ENCODE measurements around the gene ITGB3BP.

ITGB3BP gene

DNA sequence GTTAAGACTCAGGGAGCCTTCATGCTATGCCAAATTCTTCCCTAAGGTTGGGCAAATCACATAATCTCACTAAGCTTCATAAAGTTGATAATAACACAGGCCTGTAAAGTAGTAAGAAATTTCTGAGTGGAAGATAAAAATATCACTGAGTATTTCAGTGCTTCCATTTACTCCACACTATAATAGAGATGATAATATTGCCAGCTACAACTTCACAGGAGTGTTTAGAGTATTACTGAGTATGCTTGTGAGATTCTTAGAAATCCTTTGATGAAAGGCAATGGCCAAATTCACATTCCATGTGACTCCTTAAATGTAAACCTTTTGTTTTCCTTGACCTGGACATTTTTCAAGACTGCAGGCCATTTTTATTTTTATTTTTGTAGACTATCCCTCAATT, 10.4 kb downstream of the ITGB3BP start:
- Histone ChIP-seq H3K79me1 (replicated peaks; ENCODE audit: low read length, poor library complexity, severe bottlenecking) (peaks cover 2% of the 10 kb centered on the region), H3K9me3 (ENCODE audit: control insufficient read depth, low read length) (peaks cover 10% of the 10 kb centered on the region), H2BK15ac (ENCODE audit: low read depth, poor library complexity, severe bottlenecking) (no peak overlapping the region), H2AK5ac (ENCODE audit: low read length, severe bottlenecking) (no peak overlapping the region), H4K91ac (ENCODE audit: low read length) (no peak overlapping the region), H3K9ac (ENCODE audit: low read length) (no peak overlapping the region), H2BK12ac (ENCODE audit: low read length in 2 of 2) (no peak overlapping the region), H3K4me1 (ENCODE audit: control insufficient read depth, insufficient read depth, low read depth, low read length) (no peaks in the 10 kb centered on the region), H3K4me3 (ENCODE audit: insufficient read depth in 1 of 2, low read depth in 1 of 2, low read length in 2 of 2) (no peak overlapping the region), H3K27me3 (ENCODE audit: control insufficient read depth in 1 of 2, insufficient read depth in 1 of 2, low read length in 2 of 2) (no peaks in the 10 kb centered on the region), H2BK5ac (ENCODE audit: low read depth, low read length, poor library complexity, severe bottlenecking) (no peak overlapping the region), H3K36me3 (ENCODE audit: control insufficient read depth in 1 of 2, insufficient read depth in 2 of 2, low read depth in 1 of 2, low read length in 2 of 2) (peaks cover 0 to 13% of the 10 kb centered on the region in 2 experiments), H3K4me2 (ENCODE audit: low read length, poor library complexity, severe bottlenecking) (no peak overlapping the region), H2BK120ac (ENCODE audit: low read depth, low read length) (no peak overlapping the region), H2AFZ (ENCODE audit: low read depth, low read length) (no peak overlapping the region), H3K23ac (ENCODE audit: low read length in 2 of 2) (no peak overlapping the region), H3K18ac (ENCODE audit: low read depth in 1 of 2, low read length in 2 of 2) (no peak overlapping the region), H4K8ac (ENCODE audit: low read length) (no peak overlapping the region), H3K27ac (ENCODE audit: low read length, poor library complexity, severe bottlenecking) (no peak overlapping the region), H3K4ac (ENCODE audit: low read depth in 1 of 2, low read length in 2 of 2) (no peak overlapping the region), H3K14ac (ENCODE audit: low read length in 2 of 2) (no peak overlapping the region)
- no peak for DNase-seq

DNA sequence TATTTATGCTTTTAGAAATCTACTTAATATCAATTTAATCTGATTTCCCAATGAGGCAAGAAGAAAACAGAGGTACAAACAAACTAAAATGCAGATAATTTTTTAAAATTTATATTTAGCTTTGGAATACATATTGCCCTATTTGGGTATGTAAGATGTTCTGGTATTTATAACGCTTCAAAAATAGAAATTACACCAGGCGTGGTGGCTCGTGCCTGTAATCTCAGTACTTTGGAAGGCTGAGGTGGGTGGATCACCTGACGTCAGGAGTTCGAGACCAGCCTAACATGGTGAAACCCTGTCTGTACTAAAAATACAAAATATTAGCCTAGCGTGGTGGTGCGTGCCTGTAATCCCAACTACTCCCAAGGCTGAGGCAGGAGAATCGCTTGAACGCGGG, 13.3 kb downstream of the ITGB3BP start:
- no peak overlapping the region for H2BK5ac ChIP-seq (ENCODE audit: low read depth, low read length, poor library complexity, severe bottlenecking)
- H3K23ac ChIP-seq (ENCODE audit: low read length in 2 of 2), result no peak overlapping the region
- H4K8ac ChIP-seq (ENCODE audit: low read length), result no peak overlapping the region
- no peak overlapping the region for H3K9ac ChIP-seq (ENCODE audit: low read length)
- peaks cover 2% of the 10 kb centered on the region for H3K79me1 ChIP-seq (replicated peaks; ENCODE audit: low read length, poor library complexity, severe bottlenecking)
- DNase-seq, result no peak
- H3K27ac ChIP-seq (ENCODE audit: low read length, poor library complexity, severe bottlenecking), result no peak overlapping the region
- H3K9me3 ChIP-seq (ENCODE audit: control insufficient read depth, low read length), result peaks cover 10% of the 10 kb centered on the region
- no peak overlapping the region for H3K18ac ChIP-seq (ENCODE audit: low read depth in 1 of 2, low read length in 2 of 2)
- no peak overlapping the region for H2BK120ac ChIP-seq (ENCODE audit: low read depth, low read length)
- H3K27me3 ChIP-seq (ENCODE audit: control insufficient read depth in 1 of 2, insufficient read depth in 1 of 2, low read length in 2 of 2), result no peaks in the 10 kb centered on the region
- H2BK15ac ChIP-seq (ENCODE audit: low read depth, poor library complexity, severe bottlenecking), result no peak overlapping the region
- no peak overlapping the region for H2AK5ac ChIP-seq (ENCODE audit: low read length, severe bottlenecking)
- H3K4me2 ChIP-seq (ENCODE audit: low read length, poor library complexity, severe bottlenecking), result no peak overlapping the region
- no peak overlapping the region for H4K91ac ChIP-seq (ENCODE audit: low read length)
- no peak overlapping the region for H3K4ac ChIP-seq (ENCODE audit: low read depth in 1 of 2, low read length in 2 of 2)
- no peak overlapping the region for H2BK12ac ChIP-seq (ENCODE audit: low read length in 2 of 2)
- peaks cover 0 to 28% of the 10 kb centered on the region in 2 experiments for H3K36me3 ChIP-seq (ENCODE audit: control insufficient read depth in 1 of 2, insufficient read depth in 2 of 2, low read depth in 1 of 2, low read length in 2 of 2)
- no peaks in the 10 kb centered on the region for H3K4me1 ChIP-seq (ENCODE audit: control insufficient read depth, insufficient read depth, low read depth, low read length)
- H2AFZ ChIP-seq (ENCODE audit: low read depth, low read length), result no peak overlapping the region
- H3K14ac ChIP-seq (ENCODE audit: low read length in 2 of 2), result no peak overlapping the region
- H3K4me3 ChIP-seq (ENCODE audit: insufficient read depth in 1 of 2, low read depth in 1 of 2, low read length in 2 of 2), result no peak overlapping the region
- 100% methylated on average over 9 of the region's 10 CpGs for WGBS

- Histone ChIP-seq H2BK15ac (ENCODE audit: low read depth, poor library complexity, severe bottlenecking) (no peak overlapping the region), H2BK12ac (ENCODE audit: low read length in 2 of 2) (no peak overlapping the region), H3K4me2 (ENCODE audit: low read length, poor library complexity, severe bottlenecking) (no peak overlapping the region), H3K79me1 (replicated peaks; ENCODE audit: low read length, poor library complexity, severe bottlenecking) (no peaks in the 10 kb centered on the region), H3K9ac (ENCODE audit: low read length) (no peak overlapping the region), H3K36me3 (ENCODE audit: control insufficient read depth in 1 of 2, insufficient read depth in 2 of 2, low read depth in 1 of 2, low read length in 2 of 2) (peaks cover 0 to 28% of the 10 kb centered on the region in 2 experiments), H4K91ac (ENCODE audit: low read length) (no peak overlapping the region), H3K27ac (ENCODE audit: low read length, poor library complexity, severe bottlenecking) (no peak overlapping the region), H3K27me3 (ENCODE audit: control insufficient read depth in 1 of 2, insufficient read depth in 1 of 2, low read length in 2 of 2) (no peaks in the 10 kb centered on the region), H3K4me1 (ENCODE audit: control insufficient read depth, insufficient read depth, low read depth, low read length) (no peaks in the 10 kb centered on the region), H2BK5ac (ENCODE audit: low read depth, low read length, poor library complexity, severe bottlenecking) (no peak overlapping the region), H3K9me3 (ENCODE audit: control insufficient read depth, low read length) (no peaks in the 10 kb centered on the region), H3K14ac (ENCODE audit: low read length in 2 of 2) (no peak overlapping the region), H3K4me3 (ENCODE audit: insufficient read depth in 1 of 2, low read depth in 1 of 2, low read length in 2 of 2) (no peak overlapping the region), H2BK120ac (ENCODE audit: low read depth, low read length) (no peak overlapping the region), H2AFZ (ENCODE audit: low read depth, low read length) (no peak overlapping the region), H2AK5ac (ENCODE audit: low read length, severe bottlenecking) (no peak overlapping the region), H3K18ac (ENCODE audit: low read depth in 1 of 2, low read length in 2 of 2) (no peak overlapping the region), H3K23ac (ENCODE audit: low read length in 2 of 2) (no peak overlapping the region), H4K8ac (ENCODE audit: low read length) (no peak overlapping the region), H3K4ac (ENCODE audit: low read depth in 1 of 2, low read length in 2 of 2) (no peak overlapping the region)
- DNase-seq, result no peak
Observed at GRCh38 chr1:63506782-63507181, 16.2 kb downstream of the ITGB3BP start.

GRCh38 chr1:63501256-63501655, 21.8 kb downstream of the ITGB3BP start:
- Histone ChIP-seq H3K14ac (ENCODE audit: low read length in 2 of 2) (no peak overlapping the region), H2BK12ac (ENCODE audit: low read length in 2 of 2) (no peak overlapping the region), H3K4me2 (ENCODE audit: low read length, poor library complexity, severe bottlenecking) (no peak overlapping the region), H2BK15ac (ENCODE audit: low read depth, poor library complexity, severe bottlenecking) (no peak overlapping the region), H2BK120ac (ENCODE audit: low read depth, low read length) (no peak overlapping the region), H4K91ac (ENCODE audit: low read length) (no peak overlapping the region), H3K4me3 (ENCODE audit: insufficient read depth in 1 of 2, low read depth in 1 of 2, low read length in 2 of 2) (no peak overlapping the region), H3K9ac (ENCODE audit: low read length) (no peak overlapping the region), H3K18ac (ENCODE audit: low read depth in 1 of 2, low read length in 2 of 2) (no peak overlapping the region), H3K79me1 (replicated peaks; ENCODE audit: low read length, poor library complexity, severe bottlenecking) (no peaks in the 10 kb centered on the region), H3K4me1 (ENCODE audit: control insufficient read depth, insufficient read depth, low read depth, low read length) (no peaks in the 10 kb centered on the region), H3K4ac (ENCODE audit: low read depth in 1 of 2, low read length in 2 of 2) (no peak overlapping the region), H3K36me3 (ENCODE audit: control insufficient read depth in 1 of 2, insufficient read depth in 2 of 2, low read depth in 1 of 2, low read length in 2 of 2) (peaks cover 0 to 1% of the 10 kb centered on the region in 2 experiments), H3K27me3 (ENCODE audit: control insufficient read depth in 1 of 2, insufficient read depth in 1 of 2, low read length in 2 of 2) (no peaks in the 10 kb centered on the region), H3K23ac (ENCODE audit: low read length in 2 of 2) (no peak overlapping the region), H2AK5ac (ENCODE audit: low read length, severe bottlenecking) (no peak overlapping the region), H2AFZ (ENCODE audit: low read depth, low read length) (no peak overlapping the region), H3K9me3 (ENCODE audit: control insufficient read depth, low read length) (peaks cover 6% of the 10 kb centered on the region), H2BK5ac (ENCODE audit: low read depth, low read length, poor library complexity, severe bottlenecking) (no peak overlapping the region), H3K27ac (ENCODE audit: low read length, poor library complexity, severe bottlenecking) (no peak overlapping the region), H4K8ac (ENCODE audit: low read length) (no peak overlapping the region)
- DNase-seq, result no peak
- 100% methylated on average over 3 of the region's 3 CpGs for WGBS

Data from mesenchymal stem cell (in vitro differentiated cells and primary cell).